ENCODE measurements around the gene SV2B.

DNA sequence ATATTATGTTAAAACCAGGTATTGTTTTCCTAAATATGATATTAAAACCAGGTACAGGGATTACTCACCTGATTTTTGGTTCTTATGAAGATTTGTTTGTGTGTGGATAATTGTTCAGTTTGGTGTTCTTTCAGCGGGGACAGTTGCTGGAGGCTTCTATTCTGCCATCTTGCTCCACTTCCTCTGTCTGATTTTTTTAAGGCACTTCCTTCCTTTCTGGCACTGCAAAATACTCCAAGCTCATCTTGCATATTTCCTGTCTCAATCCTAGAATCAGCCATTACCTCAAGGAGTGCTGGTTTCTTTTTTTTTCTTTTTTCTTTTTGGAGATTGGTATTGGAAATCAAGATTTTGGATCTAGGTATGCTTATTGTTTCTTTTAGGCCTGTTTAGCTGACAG lies 229.9 kb downstream of the SV2B start:
- TF ChIP-seq CTCF (IDR thresholded peaks at IDR 0.05) (no peak), POLR2AphosphoS5 (IDR thresholded peaks at IDR 0.05) (no peak), POLR2A (IDR thresholded peaks at IDR 0.05) (no peak)

Measured in breast epithelium (tissue), 3 donors.